GM21447 (cell line): ENCODE data around the gene SLC25A44.
"Not testable (repeated sequence)": the region's sequence is repeated elsewhere in the genome, so short reads cannot be mapped to it uniquely, and the experiment has no call there.

Experiments
- ATAC-seq: cut with Tn5 transposase; IDR thresholded peaks from one replicate; pipeline ENCODE4 v1.9.1; 2021; ENCODE audit not compliant: unreplicated experiment

The SLC25A44 gene

DNA sequence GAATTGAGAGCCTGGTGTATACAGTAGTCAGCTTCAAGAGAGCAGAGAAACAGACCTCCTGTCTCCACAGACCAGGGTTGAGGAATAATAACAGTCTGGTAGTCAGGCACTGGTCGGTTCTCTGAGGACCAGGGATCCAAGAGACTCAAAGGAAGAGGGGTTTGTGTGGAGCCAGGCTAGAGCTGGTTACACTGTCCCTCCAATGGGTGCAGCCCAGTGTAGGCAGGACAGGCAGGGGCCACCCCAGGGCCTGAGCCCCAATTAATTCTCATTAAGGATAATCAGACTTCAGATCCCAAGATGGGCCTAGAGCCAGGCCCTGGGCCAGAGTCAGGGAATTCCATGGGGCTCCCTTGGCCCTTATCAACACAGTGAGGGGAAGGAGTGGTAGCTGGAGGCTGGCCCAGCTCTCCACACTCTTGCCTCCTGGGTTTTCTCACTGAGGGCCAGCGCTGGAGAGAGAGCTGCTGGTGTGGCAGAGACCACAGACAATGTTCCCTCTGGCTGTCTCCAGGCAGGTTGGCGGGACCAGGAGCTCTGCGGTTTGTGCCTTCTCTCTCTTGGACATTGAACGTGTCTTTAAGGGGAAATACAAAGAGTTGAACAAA lies 31.4 kb upstream of the SLC25A44 start:
- ATAC-seq = no peak

DNA sequence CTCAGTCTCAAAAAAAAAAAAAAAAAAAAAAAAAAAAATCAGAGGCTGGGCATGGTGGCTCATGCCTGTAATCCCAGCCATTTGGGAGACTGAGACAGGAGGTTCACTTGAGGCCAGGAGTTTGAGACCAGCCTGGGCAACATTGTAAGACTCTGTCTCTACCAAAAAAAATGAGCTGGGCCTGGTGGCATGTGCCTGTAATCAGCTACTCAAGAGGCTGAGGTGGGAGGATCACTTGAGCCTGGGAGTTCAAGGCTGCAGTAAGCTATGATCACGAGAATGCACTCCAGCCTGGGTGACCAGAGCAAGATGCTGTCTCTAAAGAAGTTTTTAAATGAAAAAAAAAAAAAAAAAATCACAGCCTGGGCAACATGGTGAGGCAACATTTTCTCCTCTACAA lies 30.2 kb upstream of the SLC25A44 start:
- no peak for ATAC-seq

DNA sequence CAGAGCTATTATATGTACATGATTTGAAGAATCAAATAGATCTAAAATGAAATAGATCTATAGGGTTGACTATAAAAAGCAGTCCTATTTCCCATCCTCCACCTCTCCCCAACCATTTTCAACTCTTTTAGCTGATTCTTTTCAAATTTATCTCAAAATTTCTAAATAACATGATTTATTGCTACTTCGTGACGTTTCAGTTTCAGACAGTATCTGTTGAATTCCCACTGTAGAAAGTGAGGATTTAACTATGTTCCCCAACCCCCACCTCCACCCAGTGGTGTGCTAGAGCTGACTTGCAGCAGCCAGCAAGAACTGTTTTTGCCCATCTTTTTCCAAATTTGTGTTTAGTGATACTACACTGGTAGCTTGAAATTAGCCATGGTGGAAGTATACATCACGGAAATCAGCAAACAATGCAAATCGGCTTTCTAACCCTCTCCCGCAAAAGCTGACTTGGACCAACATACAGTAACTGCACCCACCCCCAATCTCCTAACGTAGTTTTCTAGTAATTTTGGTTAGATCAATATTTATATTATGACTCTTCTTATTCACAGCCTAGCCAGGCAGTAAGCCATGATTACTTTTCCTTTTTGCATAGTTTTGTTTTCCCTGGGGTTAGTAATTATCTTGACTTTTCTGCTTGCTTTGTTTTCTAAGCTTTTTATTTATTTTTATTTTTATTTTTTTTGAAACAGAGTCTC lies 29.6 kb upstream of the SLC25A44 start:
- no peak for ATAC-seq

DNA sequence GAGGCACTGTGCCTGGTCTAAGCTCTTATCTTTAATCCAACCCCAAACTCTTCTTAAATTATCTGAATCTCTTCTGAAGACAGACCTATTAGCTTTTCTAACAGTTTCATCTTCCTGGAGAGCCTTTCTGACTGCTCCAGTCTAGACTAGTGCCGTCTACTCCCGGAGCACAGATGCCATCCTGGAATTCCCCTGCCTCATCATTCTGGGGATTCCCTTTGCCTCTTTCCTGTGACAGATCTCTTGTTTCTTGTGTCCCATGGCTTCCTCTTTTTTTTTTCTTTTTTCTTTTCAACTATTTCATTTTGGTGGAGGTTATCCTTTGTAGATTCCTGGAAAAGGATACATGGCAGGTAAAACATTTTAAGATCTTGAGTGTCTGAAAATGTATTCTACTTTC lies 28.8 kb upstream of the SLC25A44 start:
- no peak for ATAC-seq

DNA sequence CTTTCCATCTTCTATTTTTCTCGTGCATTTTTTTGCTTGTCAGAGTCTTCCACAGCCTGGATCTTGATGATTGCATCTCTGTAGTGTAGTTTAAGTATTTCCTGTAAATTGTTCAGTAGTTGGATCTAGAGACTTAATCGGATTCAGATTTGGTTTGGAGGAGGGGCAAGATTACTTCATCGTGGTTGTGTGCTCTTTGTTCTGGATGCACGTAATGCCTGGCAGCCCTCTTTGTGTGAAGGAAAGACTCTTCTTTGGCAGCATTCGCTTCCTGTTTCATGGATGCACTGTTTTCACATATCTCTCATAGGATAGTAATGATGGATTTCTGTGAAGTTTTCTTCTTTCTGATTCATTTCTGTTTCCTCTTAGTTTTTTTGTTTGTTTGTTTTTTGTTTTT lies 26.4 kb upstream of the SLC25A44 start:
- ATAC-seq = no peak

DNA sequence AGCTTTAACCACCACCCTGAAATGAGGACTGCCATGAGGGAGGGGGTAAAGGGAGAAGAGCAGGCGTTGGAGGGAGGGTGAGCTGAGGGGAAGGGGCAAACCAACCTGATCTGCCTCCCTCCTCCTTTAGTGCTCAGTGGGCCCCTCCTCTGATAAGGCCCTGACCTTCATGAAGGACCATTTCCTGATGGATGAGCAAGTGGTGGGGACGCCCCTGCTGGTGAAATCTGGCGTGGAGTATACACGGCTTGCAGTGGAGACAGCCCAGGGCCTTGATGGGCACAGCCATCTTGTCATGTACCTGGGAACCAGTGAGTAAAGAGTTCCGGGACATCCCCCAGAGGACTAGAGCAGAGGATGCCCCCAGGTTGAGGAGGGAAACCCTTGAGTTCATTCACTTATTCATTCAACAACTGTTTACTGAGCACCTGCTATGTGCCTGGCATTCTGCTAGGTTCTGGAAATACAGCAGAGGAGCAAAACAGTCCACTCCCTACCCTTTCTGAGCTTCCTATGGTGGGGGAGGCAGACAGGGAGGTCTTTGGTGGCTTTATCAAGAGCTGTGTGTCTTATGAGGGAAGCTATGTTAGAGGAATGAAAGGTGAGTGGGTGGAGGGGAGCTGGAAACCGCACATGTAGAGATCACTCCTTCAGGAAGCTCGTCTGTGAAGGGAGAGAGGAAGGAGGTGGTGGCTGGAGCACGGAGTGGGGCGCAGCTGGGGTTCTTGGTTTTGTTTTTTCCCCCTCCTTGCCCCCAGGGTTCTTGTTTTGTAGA lies 21.0 kb upstream of the SLC25A44 start:
- ATAC-seq = no peak

DNA sequence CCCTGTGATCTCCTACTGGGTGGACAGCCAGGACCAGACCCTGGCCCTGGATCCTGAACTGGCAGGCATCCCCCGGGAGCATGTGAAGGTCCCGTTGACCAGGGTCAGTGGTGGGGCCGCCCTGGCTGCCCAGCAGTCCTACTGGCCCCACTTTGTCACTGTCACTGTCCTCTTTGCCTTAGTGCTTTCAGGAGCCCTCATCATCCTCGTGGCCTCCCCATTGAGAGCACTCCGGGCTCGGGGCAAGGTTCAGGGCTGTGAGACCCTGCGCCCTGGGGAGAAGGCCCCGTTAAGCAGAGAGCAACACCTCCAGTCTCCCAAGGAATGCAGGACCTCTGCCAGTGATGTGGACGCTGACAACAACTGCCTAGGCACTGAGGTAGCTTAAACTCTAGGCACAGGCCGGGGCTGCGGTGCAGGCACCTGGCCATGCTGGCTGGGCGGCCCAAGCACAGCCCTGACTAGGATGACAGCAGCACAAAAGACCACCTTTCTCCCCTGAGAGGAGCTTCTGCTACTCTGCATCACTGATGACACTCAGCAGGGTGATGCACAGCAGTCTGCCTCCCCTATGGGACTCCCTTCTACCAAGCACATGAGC lies 17.2 kb upstream of the SLC25A44 start:
- ATAC-seq = no peak

DNA sequence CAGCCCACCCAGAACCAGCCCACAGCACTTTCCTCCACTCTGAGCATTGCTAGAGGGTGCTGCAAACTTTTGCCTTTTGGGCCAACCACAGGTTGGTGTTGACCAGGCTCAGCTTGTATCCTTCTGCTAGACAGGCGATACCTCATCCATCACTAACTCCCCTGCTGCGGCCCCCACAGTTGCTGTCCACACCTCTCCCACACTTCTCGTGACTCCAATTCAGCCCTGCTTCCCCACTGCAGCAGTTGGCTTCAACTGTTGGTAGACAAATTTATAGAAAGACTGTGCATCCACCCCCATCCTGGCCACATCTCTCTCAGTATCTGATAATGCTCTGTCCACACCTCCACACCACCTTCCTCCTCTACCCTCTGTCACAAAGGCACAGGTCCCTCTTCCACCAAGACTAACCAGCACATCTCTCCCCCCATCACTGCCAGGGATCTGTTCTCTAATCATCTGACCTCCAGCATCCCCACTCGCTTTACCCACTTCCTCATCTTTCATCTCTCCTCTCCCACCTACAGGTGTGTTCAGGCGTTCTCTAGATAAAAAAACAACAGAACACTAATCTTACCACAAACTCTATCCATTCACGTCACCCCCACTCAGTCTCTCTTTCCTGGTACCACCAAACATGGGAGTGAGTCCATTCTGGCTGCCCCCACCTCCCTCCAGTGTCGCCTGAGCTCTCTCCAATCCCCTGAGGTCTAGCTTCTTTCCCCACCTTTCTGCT lies 15.8 kb upstream of the SLC25A44 start:
- ATAC-seq = no peak

DNA sequence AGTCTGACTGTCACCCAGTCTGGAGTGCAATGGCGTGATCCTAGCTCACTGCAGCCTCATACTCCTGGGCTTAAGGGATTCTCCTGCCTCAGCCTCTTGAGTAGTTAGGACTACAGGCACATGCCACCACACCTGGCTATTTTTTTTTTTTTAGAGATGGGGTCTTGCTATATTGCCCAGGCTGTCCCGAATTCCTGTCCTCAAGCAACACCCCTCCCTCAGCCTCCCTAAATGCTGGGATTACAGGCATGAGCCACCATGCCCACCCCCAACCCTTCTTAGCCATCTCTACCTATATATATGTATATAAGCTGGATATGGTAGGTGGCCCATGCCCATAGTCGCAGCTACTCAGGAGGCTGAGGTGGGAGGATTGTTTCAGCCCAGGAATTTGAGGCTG lies 13.4 kb upstream of the SLC25A44 start:
- no peak for ATAC-seq

DNA sequence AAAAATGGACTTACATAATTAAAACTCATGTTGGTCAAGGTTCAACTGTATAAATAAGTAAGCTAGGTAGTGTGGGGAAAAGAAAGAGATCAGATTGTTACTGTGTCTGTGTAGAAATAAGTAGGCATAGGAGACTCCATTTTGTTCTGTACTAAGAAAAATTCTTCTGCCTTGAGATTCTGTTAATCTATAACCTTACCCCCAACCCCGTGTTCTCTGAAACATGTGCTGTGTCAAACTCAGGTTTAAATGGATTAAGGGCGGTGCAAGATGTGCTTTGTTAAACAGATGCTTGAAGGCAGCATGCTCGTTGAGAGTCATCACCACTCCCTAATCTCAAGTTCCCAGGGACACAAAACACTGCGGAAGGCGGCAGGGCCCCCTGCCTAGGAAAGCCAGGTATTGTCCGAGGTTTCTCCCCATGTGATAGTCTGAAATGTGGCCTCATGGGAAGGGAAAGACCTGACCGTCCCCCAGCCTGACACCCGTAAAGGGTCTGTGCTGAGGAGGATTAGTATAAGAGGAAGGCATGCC lies 12.4 kb upstream of the SLC25A44 start:
- ATAC-seq = not testable (repeated sequence)

DNA sequence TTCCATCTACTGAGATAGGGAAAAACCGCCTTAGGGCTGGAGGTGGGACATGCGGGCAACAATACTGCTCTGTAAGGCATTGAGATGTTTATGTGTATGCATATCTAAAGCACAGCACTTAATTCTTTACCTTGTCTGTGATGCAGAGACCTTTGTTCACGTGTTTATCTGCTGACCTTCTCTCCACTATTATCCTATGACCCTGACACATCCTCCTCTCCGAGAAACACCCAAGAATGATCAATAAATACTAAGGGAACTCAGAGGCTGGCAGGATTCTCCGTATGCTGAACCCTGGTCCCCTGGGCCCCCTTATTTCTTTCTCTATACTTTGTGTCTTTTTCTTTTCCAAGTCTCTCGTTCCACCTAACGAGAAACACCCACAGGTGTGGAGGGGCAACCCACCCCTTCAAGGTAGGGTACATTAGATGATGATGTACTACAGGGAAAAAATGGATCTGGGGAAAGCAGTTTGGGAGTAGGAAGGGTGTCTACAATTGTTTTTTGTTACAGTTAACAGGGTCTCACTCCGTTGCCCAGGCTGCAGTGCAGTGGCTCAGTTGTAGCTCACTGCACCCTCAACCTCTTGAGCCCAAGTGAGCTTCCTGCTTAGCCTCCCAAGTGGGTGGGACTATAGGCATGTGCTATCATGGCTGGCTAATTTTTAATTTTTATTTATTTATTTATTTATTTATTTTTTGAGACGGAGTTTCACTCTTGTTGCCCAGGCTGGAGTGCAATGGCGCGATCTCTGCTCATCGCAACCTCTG lies 11.7 kb upstream of the SLC25A44 start:
- not testable (repeated sequence) for ATAC-seq

DNA sequence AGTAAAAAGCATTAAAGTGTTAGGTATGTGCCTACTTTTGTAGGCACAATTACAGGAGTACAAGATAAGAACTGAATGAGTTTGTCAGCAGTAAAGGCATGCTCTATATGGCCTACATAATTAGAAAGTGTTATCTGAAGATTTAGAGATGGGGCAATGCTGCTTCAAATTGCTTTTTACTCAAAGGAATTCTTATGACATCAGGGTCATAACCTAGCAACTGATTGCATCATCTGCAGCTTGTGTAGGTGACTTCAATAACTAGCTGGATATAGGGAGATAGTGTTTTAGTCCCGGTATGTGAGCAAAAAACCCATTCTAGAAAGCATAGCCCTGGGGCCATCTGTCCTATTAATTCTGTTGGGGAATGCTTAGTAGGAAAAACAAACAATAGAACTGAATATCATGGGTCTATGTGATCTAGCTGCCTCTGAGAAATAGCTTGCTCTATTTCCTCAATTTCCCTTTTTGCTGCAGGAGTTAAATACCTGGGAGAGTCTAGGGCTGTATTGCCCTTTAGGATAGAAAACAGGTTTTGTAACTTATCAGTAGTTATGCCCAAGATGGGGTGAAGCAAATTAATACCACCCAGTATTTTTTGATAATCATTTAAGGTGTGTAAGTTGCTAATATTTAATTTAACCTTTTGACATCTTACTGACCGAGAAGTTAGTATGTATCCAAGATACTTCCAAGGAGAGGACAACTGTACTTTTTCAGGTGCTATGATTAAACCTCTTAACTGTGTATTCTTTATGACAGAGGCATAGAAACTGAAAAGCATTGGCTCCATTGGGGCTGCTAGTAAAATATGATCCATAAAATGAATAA lies 7.3 kb upstream of the SLC25A44 start:
- not testable (repeated sequence) for ATAC-seq

DNA sequence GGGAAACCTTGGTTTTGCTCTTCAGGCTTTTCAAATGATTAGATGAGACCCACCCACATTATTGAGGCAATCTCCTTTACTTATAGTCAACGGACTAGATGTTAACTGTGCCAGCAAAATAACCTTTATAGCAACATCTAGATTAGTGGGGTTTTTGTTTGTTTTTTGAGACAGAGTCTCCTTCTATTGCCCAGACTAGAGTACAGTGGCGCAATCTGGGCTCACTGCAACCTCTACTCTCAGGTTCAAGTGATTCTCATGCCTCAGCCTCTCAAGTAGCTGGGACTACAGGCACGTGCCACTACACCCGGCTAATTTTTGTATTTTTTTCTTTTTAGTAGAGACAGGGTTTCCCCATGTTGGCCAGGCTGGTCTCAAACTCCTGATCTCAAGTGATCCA lies 3.6 kb upstream of the SLC25A44 start:
- ATAC-seq = not testable (repeated sequence)

DNA sequence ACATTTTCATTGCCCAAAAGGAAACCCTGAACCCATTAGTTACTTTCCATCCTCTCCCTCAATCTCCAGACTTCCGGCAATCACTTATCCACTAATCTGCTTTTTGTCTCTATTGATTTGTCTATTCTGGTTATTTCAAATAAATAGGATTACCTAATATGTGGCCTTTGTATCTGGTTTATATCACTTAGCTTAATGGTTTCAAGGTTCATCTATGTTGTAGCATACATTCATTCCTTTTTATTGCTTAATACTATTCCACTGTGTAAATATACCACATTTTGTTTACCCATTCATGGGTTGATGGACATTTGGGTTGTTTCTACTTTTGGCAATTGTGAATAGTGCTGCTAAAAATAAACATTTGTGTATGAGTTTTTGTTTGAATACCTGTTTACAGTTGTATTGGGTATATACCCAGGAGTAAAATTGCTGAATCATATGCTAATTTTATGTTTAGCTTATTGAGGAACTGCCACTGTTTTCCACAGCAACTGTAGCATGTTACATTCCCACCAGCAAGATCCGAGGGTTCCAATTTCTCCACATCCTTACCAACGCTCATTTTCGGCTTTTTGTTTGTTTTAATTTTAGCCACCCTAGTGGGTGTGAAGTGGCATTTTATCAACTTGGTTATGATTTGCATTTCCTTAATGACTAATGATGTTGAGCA lies 2.5 kb upstream of the SLC25A44 start:
- no peak for ATAC-seq

DNA sequence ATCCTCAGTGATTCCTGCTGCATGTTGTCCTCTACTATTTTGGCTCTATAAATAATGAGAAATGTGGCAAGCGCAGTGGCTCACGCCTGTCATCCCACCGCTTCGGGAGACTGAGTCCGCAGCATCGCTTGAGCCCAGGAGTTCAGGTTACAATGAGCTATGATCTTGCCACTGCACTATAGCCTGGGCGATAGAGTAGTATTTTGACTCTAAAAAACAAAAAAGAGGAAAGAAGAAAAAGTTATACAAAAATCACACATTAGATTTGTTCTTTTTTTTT lies 756 bp upstream of the SLC25A44 start:
- ATAC-seq = no peak

DNA sequence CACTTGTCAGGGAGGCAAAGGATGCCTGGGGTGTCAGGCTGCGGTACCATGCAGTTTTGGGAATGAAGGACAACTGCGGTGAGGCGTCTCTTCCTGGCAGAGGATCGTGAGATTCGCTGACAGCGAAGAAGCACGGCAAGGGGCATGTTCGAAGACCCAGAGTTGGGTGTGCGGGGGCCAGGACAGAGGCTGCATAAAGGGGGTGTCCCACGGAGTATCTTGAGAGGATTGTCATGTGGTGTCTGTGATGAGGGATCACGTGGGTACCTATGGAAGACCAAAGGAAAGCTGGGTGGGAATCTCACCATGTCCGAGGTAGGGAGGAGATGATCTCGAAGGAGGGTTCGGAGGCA lies 372 bp downstream of the SLC25A44 start:
- ATAC-seq = no peak

DNA sequence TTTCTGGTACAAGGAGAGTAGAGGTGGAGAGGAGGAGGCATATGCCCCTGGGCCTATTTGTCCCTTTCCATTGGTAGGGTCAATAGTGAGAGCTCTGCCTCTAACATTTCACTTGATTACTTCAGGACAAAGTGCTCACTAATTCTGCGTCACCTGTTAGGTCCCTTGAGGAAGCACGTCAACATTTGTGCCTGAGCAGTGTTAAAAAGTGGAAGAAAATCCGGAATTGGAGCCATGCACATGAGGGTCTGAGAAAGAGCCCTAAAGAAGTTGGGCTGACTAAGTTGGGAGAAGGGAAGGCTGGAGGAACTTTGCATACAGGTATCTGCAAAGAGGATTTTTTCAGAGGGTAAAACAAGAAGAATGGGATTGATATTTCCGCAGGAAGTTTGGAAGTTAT lies 1.9 kb downstream of the SLC25A44 start:
- ATAC-seq = no peak

DNA sequence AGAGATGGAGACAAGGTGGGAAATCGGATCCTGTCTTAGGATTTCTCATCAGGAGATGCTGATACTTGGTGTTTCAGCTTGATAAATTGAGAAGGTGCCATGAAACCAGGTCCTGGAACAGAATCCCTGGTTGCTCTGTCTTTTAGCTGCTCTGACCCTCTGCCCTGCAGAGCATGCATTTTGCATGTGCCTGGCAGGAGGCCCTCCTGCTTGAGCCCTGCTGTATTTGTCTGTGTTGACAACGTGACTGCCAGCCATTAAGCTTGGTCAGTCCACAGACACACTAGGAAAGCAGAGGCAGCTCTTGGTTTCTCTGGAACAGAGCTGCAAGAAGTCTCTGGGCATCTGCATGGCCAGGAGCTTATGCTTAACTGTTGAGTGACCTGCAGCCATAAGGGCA lies 2.5 kb downstream of the SLC25A44 start:
- ATAC-seq = no peak

DNA sequence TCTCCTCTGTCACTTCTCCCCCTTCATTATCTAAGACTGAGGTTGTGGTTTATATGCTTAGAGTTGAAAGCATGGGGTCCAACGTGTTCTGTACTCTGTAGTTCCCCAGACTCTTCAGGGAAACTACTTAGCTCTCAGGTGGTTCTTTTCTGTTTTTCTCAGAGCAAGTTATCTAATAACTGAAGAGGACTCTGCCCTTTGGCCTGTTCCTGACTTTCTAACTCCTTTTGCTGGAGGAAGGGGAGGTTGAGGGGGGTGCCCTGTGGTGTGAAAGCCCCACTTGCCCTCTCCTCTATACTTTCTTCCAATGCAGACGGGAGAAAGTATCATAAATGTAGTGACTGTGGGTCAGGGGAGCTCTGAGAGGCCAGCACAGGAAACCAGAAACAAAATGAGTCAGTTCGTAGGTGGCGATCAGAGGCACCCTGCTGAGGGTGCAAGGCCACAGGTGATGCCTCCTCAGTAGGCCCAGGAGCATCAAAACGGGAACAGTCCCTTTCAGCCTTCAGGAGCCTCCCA lies 5.0 kb downstream of the SLC25A44 start:
- ATAC-seq = peak; percentile 52
